ENCODE measurements around the gene ARID1B. TPM values are rescaled to one million over a fixed set of nuclear protein-coding genes. Genes with fewer than 3 reads are reported as not detected.

The ARID1B gene
- total RNA-seq, 1 experiment from 2014 or later = 42.8 TPM

DNA sequence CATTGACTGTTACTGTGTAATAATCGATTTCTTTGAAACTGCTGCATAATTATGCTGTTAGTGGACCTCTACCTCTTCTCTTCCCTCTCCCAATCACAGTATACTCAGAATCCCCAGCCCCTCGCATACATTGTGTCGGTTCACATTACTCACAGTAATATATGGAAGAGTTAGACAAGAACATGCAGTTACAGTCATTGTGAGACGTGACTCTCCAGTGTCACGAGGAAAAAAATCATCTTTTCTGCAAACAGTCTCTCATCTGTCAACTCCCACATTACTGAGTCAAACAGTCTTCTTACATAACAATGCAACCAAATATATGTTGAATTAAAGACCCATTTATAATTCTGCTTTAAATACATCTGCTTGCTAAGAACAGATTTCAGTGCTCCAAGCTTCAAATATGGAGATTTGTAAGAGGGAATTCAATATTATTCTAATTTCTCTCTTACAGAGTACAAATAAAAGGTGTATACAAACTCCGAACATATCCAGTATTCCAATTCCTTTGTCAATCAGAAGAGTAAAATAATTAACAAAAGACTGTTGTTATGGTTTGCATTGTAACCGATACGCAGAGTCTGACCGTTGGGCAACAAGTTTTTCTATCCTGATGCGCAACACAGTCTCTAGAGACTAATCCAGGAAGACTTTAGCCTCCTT lies 432.8 kb downstream of the ARID1B start:
- no peak overlapping the region for H3K27ac ChIP-seq
- POLR2A ChIA-PET (ENCODE audit: unreplicated experiment) = no interaction called here
- no peak overlapping the region for H3K4me3 ChIP-seq
- H4K20me1 ChIP-seq (ENCODE audit: insufficient read depth) = no peaks in the 10 kb centered on the region
- intact Hi-C loops (cut with micrococcal nuclease; ENCODE audit: unreplicated experiment) = no loop called here
- CTCF ChIA-PET = no interaction called here
- H3K9me3 ChIP-seq (ENCODE audit: insufficient read depth, low read depth) = no peaks in the 10 kb centered on the region
- no peaks in the 10 kb centered on the region for H3K79me2 ChIP-seq (ENCODE audit: low read depth)
- H3K36me3 ChIP-seq (ENCODE audit: low read depth) = no peaks in the 10 kb centered on the region
- H2AFZ ChIP-seq = no peak overlapping the region
- no peaks in the 10 kb centered on the region for H3K4me1 ChIP-seq (replicated peaks; ENCODE audit: insufficient read depth)
- H3K9me2 ChIP-seq (ENCODE audit: insufficient read depth) = no peaks in the 10 kb centered on the region
- H3K4me2 ChIP-seq = no peak overlapping the region
- DNase-seq = no peak
- no peaks in the 10 kb centered on the region for H3K27me3 ChIP-seq (ENCODE audit: insufficient read depth, low read depth)
- BruUV-seq (replicated peaks) = no TSS peak
- no peaks in the 10 kb centered on the region for H3F3A ChIP-seq (ENCODE audit: insufficient read depth, low read depth)
- TF ChIP-seq CTCF (conservative IDR thresholded peaks at IDR 0.05) = no peak
- no peak for TF ChIP-seq EZH2 (IDR thresholded peaks at IDR 0.05; ENCODE audit: low read depth)

- Histone ChIP-seq H3K4me2 (no peak overlapping the region), H3K79me2 (ENCODE audit: low read depth) (no peaks in the 10 kb centered on the region), H3K36me3 (ENCODE audit: low read depth) (no peaks in the 10 kb centered on the region), H4K20me1 (ENCODE audit: insufficient read depth) (no peaks in the 10 kb centered on the region), H3K9me3 (ENCODE audit: insufficient read depth, low read depth) (no peaks in the 10 kb centered on the region), H3K27ac (no peak overlapping the region), H3K27me3 (ENCODE audit: insufficient read depth, low read depth) (no peaks in the 10 kb centered on the region), H2AFZ (no peak overlapping the region), H3K4me1 (replicated peaks; ENCODE audit: insufficient read depth) (no peaks in the 10 kb centered on the region), H3K9me2 (ENCODE audit: insufficient read depth) (no peaks in the 10 kb centered on the region), H3K4me3 (no peak overlapping the region), H3F3A (ENCODE audit: insufficient read depth, low read depth) (no peaks in the 10 kb centered on the region)
- no peak for TF ChIP-seq CTCF (conservative IDR thresholded peaks at IDR 0.05)
- TF ChIP-seq EZH2 (IDR thresholded peaks at IDR 0.05; ENCODE audit: low read depth) = no peak
- intact Hi-C loops (cut with micrococcal nuclease; ENCODE audit: unreplicated experiment) = no loop called here
- BruUV-seq (replicated peaks) = no TSS peak
- DNase-seq = no peak
- POLR2A ChIA-PET (ENCODE audit: unreplicated experiment) = no interaction called here
- CTCF ChIA-PET = no interaction called here
Measured at GRCh38 chr6:157210954-157211353, 433.8 kb downstream of the ARID1B start.

GRCh38 chr6:157211603-157212455 lies 434.7 kb downstream of the ARID1B start:
- ChIA-PET POLR2A (ENCODE audit: unreplicated experiment) (no interaction called here), CTCF (no interaction called here)
- Histone ChIP-seq H3K27me3 (ENCODE audit: insufficient read depth, low read depth) (no peaks in the 10 kb centered on the region), H4K20me1 (ENCODE audit: insufficient read depth) (no peaks in the 10 kb centered on the region), H3K4me2 (no peak overlapping the region), H3K4me3 (no peak overlapping the region), H3K4me1 (replicated peaks; ENCODE audit: insufficient read depth) (no peaks in the 10 kb centered on the region), H3K79me2 (ENCODE audit: low read depth) (no peaks in the 10 kb centered on the region), H3K9me3 (ENCODE audit: insufficient read depth, low read depth) (no peaks in the 10 kb centered on the region), H3K9me2 (ENCODE audit: insufficient read depth) (no peaks in the 10 kb centered on the region), H2AFZ (no peak overlapping the region), H3K27ac (no peak overlapping the region), H3K36me3 (ENCODE audit: low read depth) (no peaks in the 10 kb centered on the region), H3F3A (ENCODE audit: insufficient read depth, low read depth) (no peaks in the 10 kb centered on the region)
- BruUV-seq (replicated peaks) = no TSS peak
- intact Hi-C loops (cut with micrococcal nuclease; ENCODE audit: unreplicated experiment) = no loop called here
- TF ChIP-seq CTCF (conservative IDR thresholded peaks at IDR 0.05) = no peak
- no peak for TF ChIP-seq EZH2 (IDR thresholded peaks at IDR 0.05; ENCODE audit: low read depth)
- DNase-seq = no peak

All from PC-9 (cell line).